Measurements from ENCODE around the gene MXD1. TPM values are rescaled to one million over a fixed set of nuclear protein-coding genes. Genes with fewer than 3 reads are reported as not detected.

Gene MXD1
- total and polyA plus RNA-seq, 2 of the 4 experiments (the other 2 are of a cell fraction): 2.0 to 3.7 TPM

DNA sequence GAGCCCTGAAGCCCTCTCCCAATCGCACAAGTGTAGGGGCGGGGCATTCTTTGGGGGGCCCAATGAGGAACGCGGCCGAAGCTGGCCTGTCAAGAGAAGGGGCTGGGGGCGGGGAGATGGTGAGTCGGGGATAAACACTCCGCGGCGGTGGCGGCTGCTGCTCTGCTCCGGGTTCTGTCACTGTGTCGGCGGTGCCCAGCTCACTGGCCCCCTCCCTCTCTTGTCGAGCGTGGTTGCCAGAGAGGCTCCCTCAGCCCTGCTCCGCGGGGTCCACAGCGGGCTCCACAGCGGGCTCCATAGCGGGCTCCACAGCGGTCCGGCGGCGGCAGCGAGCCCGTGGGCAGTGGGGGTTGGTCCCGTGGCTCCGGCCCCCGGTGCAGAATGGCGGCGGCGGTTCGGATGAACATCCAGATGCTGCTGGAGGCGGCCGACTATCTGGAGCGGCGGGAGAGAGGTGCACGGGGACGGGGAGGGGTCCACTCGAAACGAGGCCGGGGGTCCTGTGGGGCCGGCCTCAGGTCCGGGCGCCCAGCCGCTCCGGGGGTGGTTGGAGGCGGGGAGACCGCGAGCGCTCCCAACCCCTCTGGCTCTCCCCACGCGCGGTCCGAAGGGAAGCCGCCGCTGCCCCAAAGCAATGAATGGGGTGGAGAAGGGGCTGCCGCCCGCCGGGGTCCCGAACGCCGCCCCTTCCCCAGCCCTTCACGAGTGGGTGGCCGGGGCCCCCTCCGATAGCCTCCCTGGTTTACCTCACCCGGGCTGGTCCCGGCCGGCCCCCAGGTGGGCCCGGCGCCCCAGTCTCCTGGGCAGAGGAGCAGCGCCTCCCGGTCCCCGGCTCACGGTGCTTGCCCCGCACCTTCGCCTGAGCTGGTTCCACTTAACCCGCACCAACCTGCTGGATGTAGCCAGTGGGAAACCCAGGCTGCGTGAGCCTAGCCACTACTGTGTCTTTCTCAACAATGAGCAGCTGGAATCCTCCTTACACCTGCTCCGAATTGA, at the start of gene MXD1 (continued):
- TF ChIP-seq ELK1 (IDR thresholded peaks at IDR 0.05; ENCODE audit: borderline replicate concordance, low read depth, low read length) (no peak), SMC3 (IDR thresholded peaks at IDR 0.05; ENCODE audit: low read depth, low read length) (no peak), NFE2L2 (IDR thresholded peaks at IDR 0.05; ENCODE audit: low read depth, low read length) (no peak), RCOR1 (IDR thresholded peaks at IDR 0.05; ENCODE audit: insufficient replicate concordance, low read length) (no peak)
